ENCODE data around the gene DNAJC22.

DNA sequence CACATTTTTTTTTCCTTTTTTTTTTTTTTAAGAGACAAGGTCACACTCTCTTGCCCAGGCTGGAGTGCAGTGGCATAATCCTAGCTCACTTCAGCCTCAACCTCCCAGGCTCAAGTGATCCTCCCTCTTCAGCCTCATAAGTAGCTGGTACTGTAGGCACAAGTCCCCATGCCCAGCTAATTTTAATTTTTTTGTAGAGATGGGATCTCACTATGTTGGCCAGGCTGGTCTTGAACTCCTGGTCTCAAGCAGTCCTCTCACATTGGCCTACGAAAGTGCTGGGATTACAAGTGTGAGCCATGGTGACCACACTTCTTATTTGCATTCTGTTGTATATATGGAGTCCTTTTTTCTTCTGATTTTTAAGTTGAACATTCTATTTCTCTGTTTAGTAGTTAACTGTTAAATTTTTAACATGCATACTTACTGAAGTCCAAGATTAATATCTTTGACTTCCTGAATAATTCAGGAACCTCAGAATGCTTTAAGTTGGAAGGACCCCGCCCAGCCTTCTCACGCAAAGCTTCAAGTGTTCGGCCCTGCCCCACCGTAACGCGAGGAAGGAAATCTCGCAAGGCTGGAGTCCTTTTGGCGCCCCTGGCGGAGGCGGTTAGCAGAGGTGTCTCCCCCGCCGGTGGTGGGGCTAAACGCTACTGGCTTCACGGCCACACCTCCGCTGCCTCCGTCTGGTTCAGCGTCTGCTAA, 42.1 kb downstream of the DNAJC22 start:
- TF ChIP-seq EZH2 (IDR thresholded peaks at IDR 0.05; ENCODE audit: borderline replicate concordance, low read length), result no peak
- TF ChIP-seq, protein P1, sequence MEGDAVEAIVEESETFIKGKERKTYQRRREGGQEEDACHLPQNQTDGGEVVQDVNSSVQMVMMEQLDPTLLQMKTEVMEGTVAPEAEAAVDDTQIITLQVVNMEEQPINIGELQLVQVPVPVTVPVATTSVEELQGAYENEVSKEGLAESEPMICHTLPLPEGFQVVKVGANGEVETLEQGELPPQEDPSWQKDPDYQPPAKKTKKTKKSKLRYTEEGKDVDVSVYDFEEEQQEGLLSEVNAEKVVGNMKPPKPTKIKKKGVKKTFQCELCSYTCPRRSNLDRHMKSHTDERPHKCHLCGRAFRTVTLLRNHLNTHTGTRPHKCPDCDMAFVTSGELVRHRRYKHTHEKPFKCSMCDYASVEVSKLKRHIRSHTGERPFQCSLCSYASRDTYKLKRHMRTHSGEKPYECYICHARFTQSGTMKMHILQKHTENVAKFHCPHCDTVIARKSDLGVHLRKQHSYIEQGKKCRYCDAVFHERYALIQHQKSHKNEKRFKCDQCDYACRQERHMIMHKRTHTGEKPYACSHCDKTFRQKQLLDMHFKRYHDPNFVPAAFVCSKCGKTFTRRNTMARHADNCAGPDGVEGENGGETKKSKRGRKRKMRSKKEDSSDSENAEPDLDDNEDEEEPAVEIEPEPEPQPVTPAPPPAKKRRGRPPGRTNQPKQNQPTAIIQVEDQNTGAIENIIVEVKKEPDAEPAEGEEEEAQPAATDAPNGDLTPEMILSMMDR (conservative IDR thresholded peaks at IDR 0.05 in 1 of 2, IDR thresholded peaks at IDR 0.05 in 1 of 2; ENCODE audit: extremely low read depth in 1 of 2, insufficient read depth in 1 of 2, low read depth in 1 of 2, low read length in 2 of 2), result no peak

Measured in mammary epithelial cell (primary cell).